Activated B cell treated with CpG ODN at 0.5 μM for 24 hours (primary cell): ENCODE data around the gene KRTAP4-5. TPM values are rescaled to one million over a fixed set of nuclear protein-coding genes. Genes with fewer than 3 reads are reported as not detected.

ENCODE experiments used
- ATAC-seq: fragments of 200-7000 bp; cut with Tn5 transposase; one replicate; pipeline ENCODE4 v1.10.0; 2021; ENCODE audit warnings: low read depth, mild to moderate bottlenecking, moderate library complexity
- CTCF ChIA-PET: fragments of 350-600 bp; sonication (Branson Sonifier 250); formaldehyde crosslinking; loops from one replicate; lab custom pipeline; 2021; ENCODE audit warnings: antibody characterized with exemption; lab: Charles Lee
- POLR2A ChIA-PET: fragments of 350-600 bp; sonication (Branson Sonifier 250); formaldehyde crosslinking; loops from one replicate; lab custom pipeline; 2021; ENCODE audit warnings: antibody characterized with exemption; lab: Charles Lee
- DNase-seq: peaks from one replicate; pipeline ENCODE4 v3.0.0; 2022
- H3K27ac Mint-ChIP-seq: one replicate; pipeline ENCODE4 v1.8.0; 2020; ENCODE audit warnings: mixed read lengths
- H3K27me3 Mint-ChIP-seq: one replicate; pipeline ENCODE4 v1.8.0; 2021; ENCODE audit warnings: mixed read lengths
- H3K36me3 Mint-ChIP-seq: one replicate; pipeline ENCODE4 v1.8.0; 2021; ENCODE audit warnings: low read depth, mixed read lengths
- H3K4me1 Mint-ChIP-seq: one replicate; pipeline ENCODE4 v1.8.0; 2021; ENCODE audit warnings: mixed read lengths
- H3K4me3 Mint-ChIP-seq: one replicate; pipeline ENCODE4 v1.8.0; 2020; ENCODE audit warnings: mild to moderate bottlenecking, mixed read lengths
- H3K9me3 Mint-ChIP-seq: one replicate; pipeline ENCODE4 v1.8.0; 2020; ENCODE audit warnings: mixed read lengths
- intact Hi-C: fragments of 100-400 bp; cut with micrococcal nuclease; formaldehyde crosslinking; loops from one replicate; pipeline ENCODE4 v1.15.1; 2024
- total RNA-seq: library from RNA; stranded (reverse); gene quantifications from 2 replicates; pipeline ENCODE4 v1.2.3, GENCODE V29; 2022
- TF ChIP-seq, protein P1 (sequence below): fragments of 200-600 bp; IDR thresholded peaks from one replicate; pipeline ENCODE4 v1.8.0; 2022; ENCODE audit warnings: antibody characterized with exemption, mild to moderate bottlenecking

KRTAP4-5 gene
- total RNA-seq, 1 donor from 2014 or later = not detected

DNA sequence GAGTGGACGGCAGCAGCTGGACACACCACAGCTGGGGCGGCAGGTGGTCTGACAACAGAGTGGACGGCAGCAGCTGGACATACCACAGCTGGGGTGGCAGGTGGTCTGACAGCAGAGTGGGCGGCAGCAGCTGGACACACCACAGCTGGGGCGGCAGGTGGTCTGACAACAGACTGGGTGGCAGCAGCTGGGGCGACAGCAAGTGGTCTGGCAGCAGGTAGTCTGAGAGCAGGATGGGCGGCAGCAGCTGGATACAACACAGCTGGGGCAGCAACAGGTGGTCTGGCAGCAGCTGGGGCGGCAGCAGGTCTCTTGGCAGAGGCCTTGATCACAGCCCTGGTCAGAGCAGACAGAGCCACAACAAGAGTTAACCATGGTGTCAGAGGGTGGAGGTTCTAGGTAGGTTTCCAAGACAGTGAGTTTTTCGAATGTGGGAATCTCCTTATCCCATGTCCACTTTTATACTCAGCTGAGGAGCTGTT lies 34.9 kb upstream of the KRTAP4-5 start, which contains the start of gene KRTAP4-1:
KRTAP4-1 (minus strand) TSS at position 432 of the 482 bp plus-strand sequence; CDS start at position 375, 57 bp downstream.
- CTCF ChIA-PET = no interaction called here
- no peaks in the 10 kb centered on the region for H3K9me3 Mint-ChIP-seq

DNA sequence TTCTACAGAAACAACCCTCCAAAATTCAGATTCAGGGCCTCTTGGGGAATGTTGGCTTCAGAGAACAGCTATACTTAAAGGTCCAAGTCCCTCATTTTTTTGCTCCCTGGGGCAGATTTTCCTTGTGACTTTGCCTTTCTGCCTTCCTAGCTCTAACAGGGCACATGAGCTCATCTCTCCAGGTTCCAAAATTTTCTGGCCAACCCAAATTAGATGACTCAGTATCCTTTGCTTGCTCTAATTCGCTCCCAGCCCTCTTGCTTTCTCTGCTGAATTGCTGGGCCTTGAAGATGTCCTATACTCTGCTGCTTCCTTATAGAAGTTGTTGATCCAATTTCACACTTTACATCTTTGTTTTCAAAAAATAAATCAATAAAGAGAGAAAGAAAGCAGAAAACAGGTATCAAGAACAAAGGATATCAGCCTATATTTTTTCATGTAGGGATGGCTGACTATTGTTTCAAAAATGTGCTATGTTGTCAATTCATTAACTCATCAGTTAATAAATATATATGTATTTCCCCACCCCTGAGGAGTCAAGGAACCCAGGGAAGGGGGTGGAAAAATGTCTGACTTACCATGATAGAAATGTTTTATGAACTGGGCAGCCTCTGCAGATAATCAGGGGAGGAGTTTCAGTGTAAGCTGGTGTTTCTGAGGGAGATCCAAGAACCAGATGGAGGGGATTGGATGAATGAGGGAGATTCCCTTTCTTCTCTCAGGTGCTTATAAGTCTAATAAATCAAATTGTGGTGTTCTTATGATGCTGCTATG lies 29.4 kb upstream of the KRTAP4-5 start:
- Mint-ChIP-seq H3K9me3 (no peaks in the 10 kb centered on the region), H3K4me1 (peaks cover 38% of the 10 kb centered on the region), H3K36me3 (no peaks in the 10 kb centered on the region), H3K4me3 (no peak overlapping the region), H3K27ac (peak overlapping the region; percentile 9), H3K27me3 (no peaks in the 10 kb centered on the region)
- intact Hi-C loops = loop anchor here (5.0 kb wide), 1 partner anchor 47 kb away; no protein-coding TSS in a partner anchor
- ChIA-PET POLR2A (no interaction called here), CTCF (interaction anchor here (0.6 kb wide), 1 partner anchor 254 kb away, joined by 3 read pairs; no protein-coding TSS in a partner anchor)
- no peak for ATAC-seq
- no peak for DNase-seq
- TF ChIP-seq, protein P1, sequence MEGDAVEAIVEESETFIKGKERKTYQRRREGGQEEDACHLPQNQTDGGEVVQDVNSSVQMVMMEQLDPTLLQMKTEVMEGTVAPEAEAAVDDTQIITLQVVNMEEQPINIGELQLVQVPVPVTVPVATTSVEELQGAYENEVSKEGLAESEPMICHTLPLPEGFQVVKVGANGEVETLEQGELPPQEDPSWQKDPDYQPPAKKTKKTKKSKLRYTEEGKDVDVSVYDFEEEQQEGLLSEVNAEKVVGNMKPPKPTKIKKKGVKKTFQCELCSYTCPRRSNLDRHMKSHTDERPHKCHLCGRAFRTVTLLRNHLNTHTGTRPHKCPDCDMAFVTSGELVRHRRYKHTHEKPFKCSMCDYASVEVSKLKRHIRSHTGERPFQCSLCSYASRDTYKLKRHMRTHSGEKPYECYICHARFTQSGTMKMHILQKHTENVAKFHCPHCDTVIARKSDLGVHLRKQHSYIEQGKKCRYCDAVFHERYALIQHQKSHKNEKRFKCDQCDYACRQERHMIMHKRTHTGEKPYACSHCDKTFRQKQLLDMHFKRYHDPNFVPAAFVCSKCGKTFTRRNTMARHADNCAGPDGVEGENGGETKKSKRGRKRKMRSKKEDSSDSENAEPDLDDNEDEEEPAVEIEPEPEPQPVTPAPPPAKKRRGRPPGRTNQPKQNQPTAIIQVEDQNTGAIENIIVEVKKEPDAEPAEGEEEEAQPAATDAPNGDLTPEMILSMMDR = no peak

More for the DNA sequence above, 34.9 kb upstream of the KRTAP4-5 start, which contains the start of gene KRTAP4-1:
- POLR2A ChIA-PET = no interaction called here
- H3K27me3 Mint-ChIP-seq = peaks cover 13% of the 10 kb centered on the region
- no peak for ATAC-seq
- H3K36me3 Mint-ChIP-seq = no peaks in the 10 kb centered on the region
- no peak within 1 kb of the TSS for H3K27ac Mint-ChIP-seq
- TF ChIP-seq, protein P1 = no peak
- no peaks in the 10 kb centered on the region for H3K4me1 Mint-ChIP-seq
- intact Hi-C loops = no loop called here
- H3K4me3 Mint-ChIP-seq = no peak within 1 kb of the TSS
- no peak for DNase-seq

DNA sequence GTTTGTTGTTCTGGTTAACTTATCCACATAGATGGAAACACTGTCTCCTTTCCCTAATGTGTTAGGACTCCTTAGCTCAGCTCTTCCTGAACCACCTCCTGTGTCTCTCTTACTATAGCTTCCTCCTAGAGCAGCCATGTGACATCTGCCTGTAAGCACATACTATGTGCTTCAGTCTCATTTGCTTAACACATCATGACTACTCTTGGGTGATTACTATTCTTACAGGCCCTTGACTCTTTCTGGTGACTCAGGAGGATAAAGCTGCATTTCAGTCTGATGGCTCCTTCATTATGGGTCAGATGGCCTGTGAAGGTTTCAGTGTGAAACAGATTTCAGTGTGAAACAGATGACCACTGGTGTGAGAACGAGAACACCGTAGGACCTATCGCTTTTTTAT lies 28.7 kb upstream of the KRTAP4-5 start:
- TF ChIP-seq, protein P1 = no peak
- H3K9me3 Mint-ChIP-seq = no peaks in the 10 kb centered on the region
- H3K27ac Mint-ChIP-seq = peak overlapping the region; percentile 21
- no peak overlapping the region for H3K4me3 Mint-ChIP-seq
- no peaks in the 10 kb centered on the region for H3K36me3 Mint-ChIP-seq
- H3K4me1 Mint-ChIP-seq = peaks cover 39% of the 10 kb centered on the region
- DNase-seq = no peak
- ATAC-seq = peak; percentile 75
- ChIA-PET CTCF (interaction anchor here (0.6 kb wide), 1 partner anchor 255 kb away, joined by 3 read pairs; no protein-coding TSS in a partner anchor), POLR2A (no interaction called here)
- intact Hi-C loops = loop anchor here (5.0 kb wide), 1 partner anchor 46 kb away; no protein-coding TSS in a partner anchor
- peaks cover 2% of the 10 kb centered on the region for H3K27me3 Mint-ChIP-seq

DNA sequence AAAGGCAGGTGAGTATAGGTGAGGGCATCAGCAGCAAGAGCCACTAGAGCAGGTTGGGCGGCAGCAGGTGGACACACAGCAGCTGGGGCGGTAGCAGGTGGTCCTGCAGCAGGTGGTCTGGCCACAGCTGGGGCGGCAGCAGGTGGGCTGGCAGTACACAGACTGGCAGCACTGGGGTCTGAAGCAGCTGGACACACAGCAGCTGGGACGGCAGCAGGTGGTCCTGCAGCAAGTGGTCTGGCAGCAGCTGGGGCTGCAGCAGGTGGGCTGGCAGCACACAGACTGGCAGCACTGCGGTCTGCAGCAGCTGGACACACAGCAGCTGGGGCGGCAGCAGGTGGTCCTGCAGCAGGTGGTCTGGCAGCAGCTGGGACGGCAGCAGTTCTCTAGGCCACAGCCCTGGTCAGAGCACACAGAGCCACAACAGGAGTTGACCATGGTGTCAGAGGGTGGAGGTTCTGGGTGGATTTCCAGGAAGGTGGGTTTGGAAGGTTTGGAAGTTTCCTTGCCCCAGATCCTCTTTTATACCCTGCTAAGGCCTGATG lies 28.2 kb upstream of the KRTAP4-5 start, which contains the start of gene KRTAP4-2:
KRTAP4-2 (minus strand) TSS at position 495 of the 545 bp plus-strand sequence; CDS start at position 438, 57 bp downstream.
- no peaks in the 10 kb centered on the region for H3K9me3 Mint-ChIP-seq
- no peak within 1 kb of the TSS for H3K4me3 Mint-ChIP-seq
- no peaks in the 10 kb centered on the region for H3K36me3 Mint-ChIP-seq
- DNase-seq = no peak
- TF ChIP-seq, protein P1 = no peak
- H3K27ac Mint-ChIP-seq = peak within 1 kb of the TSS; percentile 21
- no peak for ATAC-seq
- H3K4me1 Mint-ChIP-seq = peaks cover 41% of the 10 kb centered on the region
- intact Hi-C loops = loop anchor here (1.0 to 5.0 kb wide), 2 partner anchors 45 to 131 kb away; no protein-coding TSS in a partner anchor
- H3K27me3 Mint-ChIP-seq = peaks cover 7% of the 10 kb centered on the region
- ChIA-PET POLR2A (no interaction called here), CTCF (no interaction called here)
